Chondrocyte (in vitro differentiated cells): Measurements from ENCODE around the gene EFCAB9. TPM values are rescaled to one million over a fixed set of nuclear protein-coding genes. Genes with fewer than 3 reads are reported as not detected.

Experiments used
- DNase-seq: peaks from one replicate; pipeline ENCODE4 v3.0.0; 2021; ENCODE audit warnings: mixed read lengths, low spot score
- H3K27ac Mint-ChIP-seq: one replicate; pipeline ENCODE4 v1.8.0; 2021; ENCODE audit warnings: mild to moderate bottlenecking, moderate library complexity, mixed read lengths; ENCODE audit not compliant: unreplicated experiment
- H3K27me3 Mint-ChIP-seq: 2 replicates; pipeline ENCODE4 v1.8.0; 2021; ENCODE audit warnings: low read depth, mixed read lengths
- H3K36me3 Mint-ChIP-seq: 2 replicates; pipeline ENCODE4 v1.8.0; 2021; ENCODE audit warnings: low read depth, mixed read lengths
- H3K4me1 Mint-ChIP-seq: 2 replicates; pipeline ENCODE4 v1.8.0; 2021; ENCODE audit warnings: low read depth, mild to moderate bottlenecking, mixed read lengths
- H3K4me3 Mint-ChIP-seq: one replicate; pipeline ENCODE4 v1.8.0; 2021; ENCODE audit warnings: mild to moderate bottlenecking, moderate library complexity, mixed read lengths; ENCODE audit not compliant: unreplicated experiment
- H3K9me3 Mint-ChIP-seq: 2 replicates; pipeline ENCODE4 v1.8.0; 2021; ENCODE audit warnings: low read depth, mixed read lengths
- total RNA-seq: library from RNA; stranded (reverse); gene quantifications from 3 replicates; pipeline ENCODE4 v1.2.1, GENCODE V29; 2021
- TF ChIP-seq, protein P1 (sequence below): fragments of 200-600 bp; sonication (generic); IDR thresholded peaks from 2 replicates; pipeline ENCODE4 v1.5.0; 2021; ENCODE audit warnings: antibody characterized with exemption, mild to moderate bottlenecking, moderate library complexity

EFCAB9 gene
- total RNA-seq, 1 donor from 2014 or later, result not detected

DNA sequence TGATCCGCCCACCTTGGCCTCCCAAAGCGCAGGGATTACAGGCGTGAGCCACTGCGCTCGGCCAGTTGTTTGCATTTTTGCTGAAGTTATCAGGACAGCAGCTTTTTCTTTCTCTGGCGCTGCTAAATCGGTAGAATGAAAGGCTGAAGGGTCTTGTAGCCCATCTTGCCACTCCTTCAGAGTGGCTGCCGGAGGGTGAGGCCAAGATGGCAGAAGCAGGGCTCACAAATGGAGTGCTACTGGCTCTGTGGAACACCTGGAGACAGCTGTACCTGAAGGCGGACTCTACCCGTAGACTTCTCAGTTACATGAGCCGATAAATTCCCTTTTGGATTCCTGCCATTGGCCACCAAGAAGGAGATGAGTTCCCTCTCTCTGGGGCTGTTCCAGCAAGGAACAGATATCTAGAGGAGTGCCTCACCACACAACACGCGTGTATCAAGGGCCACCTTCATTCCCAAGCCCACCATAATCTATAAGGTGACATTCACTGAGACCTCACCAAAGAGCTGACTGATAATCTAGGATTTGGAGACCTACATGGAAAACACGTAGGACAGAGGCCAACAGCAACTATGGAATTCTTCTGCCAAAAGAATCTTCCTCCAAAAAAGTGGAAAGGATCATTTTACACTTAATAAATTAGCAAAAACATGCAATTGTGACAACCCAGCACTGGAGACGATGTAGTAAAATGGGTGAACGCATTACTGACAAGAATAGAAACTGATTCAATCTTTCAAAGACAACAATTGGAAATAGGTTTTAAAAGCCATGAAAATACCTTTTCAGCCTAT lies 27.7 kb upstream of the EFCAB9 start:
- no peak for DNase-seq
- Mint-ChIP-seq H3K4me3 (no peak overlapping the region), H3K27me3 (no peaks in the 10 kb centered on the region), H3K36me3 (peaks cover 6% of the 10 kb centered on the region), H3K9me3 (no peaks in the 10 kb centered on the region), H3K4me1 (peaks cover 28% of the 10 kb centered on the region), H3K27ac (no peak overlapping the region)
- TF ChIP-seq, protein P1, sequence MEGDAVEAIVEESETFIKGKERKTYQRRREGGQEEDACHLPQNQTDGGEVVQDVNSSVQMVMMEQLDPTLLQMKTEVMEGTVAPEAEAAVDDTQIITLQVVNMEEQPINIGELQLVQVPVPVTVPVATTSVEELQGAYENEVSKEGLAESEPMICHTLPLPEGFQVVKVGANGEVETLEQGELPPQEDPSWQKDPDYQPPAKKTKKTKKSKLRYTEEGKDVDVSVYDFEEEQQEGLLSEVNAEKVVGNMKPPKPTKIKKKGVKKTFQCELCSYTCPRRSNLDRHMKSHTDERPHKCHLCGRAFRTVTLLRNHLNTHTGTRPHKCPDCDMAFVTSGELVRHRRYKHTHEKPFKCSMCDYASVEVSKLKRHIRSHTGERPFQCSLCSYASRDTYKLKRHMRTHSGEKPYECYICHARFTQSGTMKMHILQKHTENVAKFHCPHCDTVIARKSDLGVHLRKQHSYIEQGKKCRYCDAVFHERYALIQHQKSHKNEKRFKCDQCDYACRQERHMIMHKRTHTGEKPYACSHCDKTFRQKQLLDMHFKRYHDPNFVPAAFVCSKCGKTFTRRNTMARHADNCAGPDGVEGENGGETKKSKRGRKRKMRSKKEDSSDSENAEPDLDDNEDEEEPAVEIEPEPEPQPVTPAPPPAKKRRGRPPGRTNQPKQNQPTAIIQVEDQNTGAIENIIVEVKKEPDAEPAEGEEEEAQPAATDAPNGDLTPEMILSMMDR, result no peak

DNA sequence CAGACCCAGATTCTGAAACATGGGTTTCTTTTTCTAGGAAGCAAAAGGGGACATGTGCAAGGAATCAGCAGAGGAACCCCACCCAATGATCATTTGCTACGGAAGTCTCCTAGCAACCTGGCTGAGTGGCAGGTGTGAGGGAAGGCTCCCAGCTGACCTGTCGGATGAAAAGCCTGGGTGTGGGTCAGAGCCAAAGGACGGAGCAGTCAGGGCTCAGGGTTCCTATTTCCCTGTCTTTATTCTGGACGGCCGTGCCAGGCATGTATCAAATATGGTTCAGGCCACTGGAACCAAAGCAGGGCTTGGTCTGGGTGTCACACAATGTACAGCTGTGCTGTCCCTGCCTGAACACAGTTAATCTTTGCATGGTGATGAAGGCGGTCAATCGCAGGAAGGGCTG lies 26.1 kb upstream of the EFCAB9 start:
- Mint-ChIP-seq H3K9me3 (no peaks in the 10 kb centered on the region), H3K27me3 (no peaks in the 10 kb centered on the region), H3K36me3 (peaks cover 6% of the 10 kb centered on the region), H3K4me3 (no peak overlapping the region), H3K27ac (no peak overlapping the region), H3K4me1 (peaks cover 24% of the 10 kb centered on the region)
- TF ChIP-seq, protein P1, result no peak
- DNase-seq, result no peak

DNA sequence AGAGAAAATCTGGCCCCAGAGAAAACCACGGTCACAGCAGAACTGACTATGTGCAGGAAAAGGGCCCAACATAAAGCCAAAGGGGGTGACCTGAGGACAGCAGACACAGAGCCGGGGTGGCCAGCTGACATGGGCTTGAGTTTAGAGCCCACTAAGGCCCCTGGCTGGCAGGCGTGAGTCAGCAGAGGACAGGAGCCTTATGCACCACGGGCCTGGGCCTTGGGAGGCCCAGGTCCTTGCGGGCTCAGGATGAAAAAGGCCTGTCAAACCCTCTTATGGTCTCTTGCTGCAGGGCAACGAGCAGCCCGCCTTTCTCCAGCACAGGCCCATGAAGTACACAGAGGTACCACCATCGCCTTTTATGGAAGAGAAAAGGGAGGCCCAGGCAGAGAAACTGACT lies 25.7 kb upstream of the EFCAB9 start:
- Mint-ChIP-seq H3K4me1 (peaks cover 25% of the 10 kb centered on the region), H3K4me3 (no peak overlapping the region), H3K27ac (no peak overlapping the region), H3K9me3 (no peaks in the 10 kb centered on the region), H3K36me3 (peaks cover 6% of the 10 kb centered on the region), H3K27me3 (no peaks in the 10 kb centered on the region)
- no peak for DNase-seq
- TF ChIP-seq, protein P1, result no peak

DNA sequence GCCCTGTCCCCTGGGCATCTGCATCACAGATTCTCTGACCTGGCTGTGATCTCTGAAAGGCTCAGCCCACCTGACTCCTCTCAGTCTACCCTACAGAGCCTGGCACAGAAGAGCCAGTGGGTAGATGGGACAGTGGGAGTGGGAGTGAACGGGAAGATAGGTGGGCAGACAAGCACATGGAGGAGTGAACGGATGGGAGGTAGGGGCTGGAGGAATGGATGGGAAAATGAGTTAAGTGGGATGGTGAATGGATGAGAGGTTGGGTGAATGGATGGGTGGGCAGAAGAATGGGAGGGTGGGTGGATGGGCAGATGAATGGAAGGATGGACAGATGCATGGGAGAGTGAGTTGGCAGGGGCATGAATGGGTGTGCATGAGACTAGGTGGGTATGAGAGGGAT lies 24.8 kb upstream of the EFCAB9 start:
- DNase-seq, result no peak
- Mint-ChIP-seq H3K36me3 (peaks cover 6% of the 10 kb centered on the region), H3K9me3 (no peaks in the 10 kb centered on the region), H3K4me1 (peaks cover 33% of the 10 kb centered on the region), H3K27ac (peak overlapping the region; percentile 60), H3K27me3 (no peaks in the 10 kb centered on the region), H3K4me3 (no peak overlapping the region)
- TF ChIP-seq, protein P1, result no peak

DNA sequence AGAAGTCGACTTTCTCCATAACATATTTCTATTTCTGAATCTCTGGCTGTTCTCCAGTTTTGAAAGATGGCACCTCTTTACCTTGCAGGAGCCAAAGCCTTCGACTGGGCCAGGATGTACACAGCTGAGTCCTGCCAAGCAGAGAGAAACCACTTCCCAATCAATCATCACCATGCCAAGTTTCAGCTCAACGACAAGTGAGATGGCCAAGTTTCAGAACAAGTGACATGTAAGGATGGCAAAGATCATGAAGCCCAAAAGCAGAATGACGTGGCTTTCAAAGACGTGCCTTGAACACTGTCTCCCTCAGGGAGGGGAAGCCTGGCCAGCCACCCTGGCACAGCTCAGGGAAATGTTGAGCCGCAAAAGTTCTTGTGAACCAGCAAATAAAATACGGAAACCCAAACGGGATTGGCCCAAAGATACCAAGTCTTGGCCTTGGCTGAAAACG lies 23.7 kb upstream of the EFCAB9 start:
- Mint-ChIP-seq H3K27me3 (no peaks in the 10 kb centered on the region), H3K4me1 (peaks cover 39% of the 10 kb centered on the region), H3K9me3 (no peaks in the 10 kb centered on the region), H3K4me3 (no peak overlapping the region), H3K27ac (no peak overlapping the region), H3K36me3 (peaks cover 6% of the 10 kb centered on the region)
- TF ChIP-seq, protein P1, result no peak
- no peak for DNase-seq
